ENCODE data around the gene PRKG1. TPM values are rescaled to one million over a fixed set of nuclear protein-coding genes. Genes with fewer than 3 reads are reported as not detected.

Gene PRKG1
- total and polyA plus RNA-seq, 2 experiments from 2014 or later = 18.2 to 21.1 TPM

GRCh38 chr10:51926337-51926736, 852.0 kb downstream of the PRKG1 start:
- Histone ChIP-seq H3F3A (replicated peaks; ENCODE audit: low read depth) (no peaks in the 10 kb centered on the region), H2AFZ (no peak overlapping the region), H3K79me2 (replicated peaks; ENCODE audit: insufficient read depth) (no peaks in the 10 kb centered on the region), H3K27me3 (ENCODE audit: insufficient read depth) (no peaks in the 10 kb centered on the region), H4K20me1 (replicated peaks; ENCODE audit: insufficient read depth) (no peaks in the 10 kb centered on the region), H3K9me2 (ENCODE audit: insufficient read depth) (no peaks in the 10 kb centered on the region), H3K4me2 (no peak overlapping the region), H3K4me3 (no peak overlapping the region), H3K27ac (ENCODE audit: low read depth) (no peak overlapping the region), H3K4me1 (ENCODE audit: insufficient read depth) (no peaks in the 10 kb centered on the region), H3K36me3 (ENCODE audit: insufficient read depth) (no peaks in the 10 kb centered on the region)
- TF ChIP-seq STAT1 (IDR thresholded peaks at IDR 0.05; ENCODE audit: unreplicated experiment) (no peak), ZNF331 (CRISPR knock-in tag; IDR thresholded peaks at IDR 0.05; ENCODE audit: low read depth) (no peak), REST (IDR thresholded peaks at IDR 0.05; ENCODE audit: unreplicated experiment) (no peak), CTCF (conservative IDR thresholded peaks at IDR 0.05; ENCODE audit: low read depth in 2 of 2) (no peak), NANOG (IDR thresholded peaks at IDR 0.05; ENCODE audit: borderline replicate concordance) (no peak), CREB1 (CRISPR knock-in tag; IDR thresholded peaks at IDR 0.05; ENCODE audit: low read depth) (no peak), ETS1 (IDR thresholded peaks at IDR 0.05) (no peak), JUNB (IDR thresholded peaks at IDR 0.05; ENCODE audit: unreplicated experiment) (no peak), ZNF462 (CRISPR knock-in tag; IDR thresholded peaks at IDR 0.05) (no peak), ZNF114 (CRISPR knock-in tag; IDR thresholded peaks at IDR 0.05) (no peak), EZH2 (IDR thresholded peaks at IDR 0.05; ENCODE audit: low read depth, unreplicated experiment) (no peak), EZH2phosphoT487 (IDR thresholded peaks at IDR 0.05; ENCODE audit: unreplicated experiment) (no peak), POLR2AphosphoS5 (IDR thresholded peaks at IDR 0.05; ENCODE audit: low read depth) (no peak)
- Mint-ChIP-seq H3K36me3 (ENCODE audit: low read depth) (no peaks in the 10 kb centered on the region), H3K4me3 (no peak overlapping the region), H3K27me3 (ENCODE audit: insufficient read depth, low read depth, poor library complexity) (peaks cover 2% of the 10 kb centered on the region), H3K4me1 (peaks cover 2% of the 10 kb centered on the region; the same call in 2 of the 3 replicates), H3K27ac (no peak overlapping the region), H3K9me3 (no peaks in the 10 kb centered on the region)
- no peak for DNase-seq (ENCODE audit: low spot score)
- no peak for ATAC-seq

Measured in GM23338 (cell line).